ENCODE results near the gene AGPAT1.

AGPAT1 gene

GRCh38 chr6:32185681-32186131 is 9.8 kb upstream of the AGPAT1 start:
- peak; percentile 79 for DNase-seq

GRCh38 chr6:32184084-32184640 is 8.3 kb upstream of the AGPAT1 start, which contains the start of gene AGER:
TSS of gene AGER (minus strand) at chr6:32184253. CDS start at chr6:32184222, 31 bp downstream.
- no peak for DNase-seq

- no peak for DNase-seq
Measured at GRCh38 chr6:32183483-32184083, 7.7 kb upstream of the AGPAT1 start.

- no peak for DNase-seq
Measured at GRCh38 chr6:32183030-32183429, 7.1 kb upstream of the AGPAT1 start.

- no peak for DNase-seq
Measured at GRCh38 chr6:32182555-32182981, 6.7 kb upstream of the AGPAT1 start.

GRCh38 chr6:32181915-32182529 is 6.1 kb upstream of the AGPAT1 start:
- no peak for DNase-seq

GRCh38 chr6:32181148-32181702 is 5.3 kb upstream of the AGPAT1 start:
- no peak for DNase-seq

- DNase-seq = no peak
Measured at GRCh38 chr6:32179766-32180405, 4.0 kb upstream of the AGPAT1 start.

GRCh38 chr6:32178547-32179440 is 2.9 kb upstream of the AGPAT1 start:
- DNase-seq = no peak

- DNase-seq = peak; percentile 100
Measured at GRCh38 chr6:32177788-32178546, 2.1 kb upstream of the AGPAT1 start, which contains the start of gene RNF5. TSS of gene RNF5 (plus strand) at chr6:32178405. CDS start at chr6:32178512, 107 bp downstream.

- peak; percentile 70 for DNase-seq
Measured at GRCh38 chr6:32177183-32177787, 1.4 kb upstream of the AGPAT1 start.

GRCh38 chr6:32176476-32177182 is 745 bp upstream of the AGPAT1 start:
- DNase-seq = no peak

GRCh38 chr6:32175322-32175710 is 568 bp downstream of the AGPAT1 start:
- no peak for DNase-seq

- no peak for DNase-seq
Measured at GRCh38 chr6:32174416-32174815, 1.5 kb downstream of the AGPAT1 start.

- no peak for DNase-seq
Measured at GRCh38 chr6:32173051-32173727, 2.7 kb downstream of the AGPAT1 start.

- no peak for DNase-seq
Measured at GRCh38 chr6:32171234-32171633, 4.7 kb downstream of the AGPAT1 start.

- no peak for DNase-seq
Measured at GRCh38 chr6:32170294-32170693, 5.6 kb downstream of the AGPAT1 start.

GRCh38 chr6:32168807-32169591 is 6.9 kb downstream of the AGPAT1 start:
- no peak for DNase-seq

- DNase-seq = no peak
Measured at GRCh38 chr6:32168350-32168749, 7.5 kb downstream of the AGPAT1 start.

Data from CD4-positive, alpha-beta T cell treated with Interleukin-21 for 1 hour (primary cell).